Colonic mucosa (tissue), 4 donors: ENCODE measurements around the gene PTPRT. TPM values are rescaled to one million over a fixed set of nuclear protein-coding genes. Genes with fewer than 3 reads are reported as not detected.

Experiments
- DNase-seq: peaks from one replicate; pipeline ENCODE4 v3.0.0-alpha.2; 2020
- H3K27ac ChIP-seq: fragments of 200-600 bp; one replicate; pipeline ENCODE4 v1.8.0; 2021
- H3K27me3 ChIP-seq: fragments of 200-600 bp; one replicate; pipeline ENCODE4 v1.8.0; 2021
- H3K36me3 ChIP-seq: fragments of 200-600 bp; one replicate; pipeline ENCODE4 v1.8.0; 2021
- H3K4me1 ChIP-seq: fragments of 200-600 bp; one replicate; pipeline ENCODE4 v1.8.0; 2021; ENCODE audit warnings: mild to moderate bottlenecking
- H3K4me3 ChIP-seq: fragments of 200-600 bp; one replicate; pipeline ENCODE4 v1.8.0; 2021
- H3K9ac ChIP-seq, 2 donors: one replicate each; pipeline ENCODE4 v1.7.0; 2013; ENCODE audit warnings: control low read depth in 2 of 2, low read depth in 2 of 2, low read length in 2 of 2
- H3K9me3 ChIP-seq: fragments of 200-600 bp; one replicate; pipeline ENCODE4 v1.8.0; 2021
- intact Hi-C: fragments of 100-400 bp; cut with DNase I; formaldehyde crosslinking; loops from one replicate; pipeline ENCODE4 v1.14.1; 2022
- total RNA-seq, 2 donors: library from RNA; stranded (reverse); fragmentation: NEBNext Ultra II Directional in 1 of 2; extraction: Animal tissue kit (Norgen Biotek cat#: 25700) in 1 of 2; gene quantifications; one replicate each; pipeline ENCODE4 v1.2.1, GENCODE V29; 2021
- TF ChIP-seq, protein P1 (sequence below): fragments of 200-600 bp; IDR thresholded peaks from one replicate; pipeline ENCODE4 v1.8.0; 2022; ENCODE audit warnings: antibody characterized with exemption, mild to moderate bottlenecking
- donor health status: healthy.
- donor health status: DM: no; HTN: no; CAD: no.
- donor health status: DM: no; HTN: no; CAD: no.

PTPRT gene
- total RNA-seq, 2 donors from 2014 or later, result 0.11 to 0.12 TPM

DNA sequence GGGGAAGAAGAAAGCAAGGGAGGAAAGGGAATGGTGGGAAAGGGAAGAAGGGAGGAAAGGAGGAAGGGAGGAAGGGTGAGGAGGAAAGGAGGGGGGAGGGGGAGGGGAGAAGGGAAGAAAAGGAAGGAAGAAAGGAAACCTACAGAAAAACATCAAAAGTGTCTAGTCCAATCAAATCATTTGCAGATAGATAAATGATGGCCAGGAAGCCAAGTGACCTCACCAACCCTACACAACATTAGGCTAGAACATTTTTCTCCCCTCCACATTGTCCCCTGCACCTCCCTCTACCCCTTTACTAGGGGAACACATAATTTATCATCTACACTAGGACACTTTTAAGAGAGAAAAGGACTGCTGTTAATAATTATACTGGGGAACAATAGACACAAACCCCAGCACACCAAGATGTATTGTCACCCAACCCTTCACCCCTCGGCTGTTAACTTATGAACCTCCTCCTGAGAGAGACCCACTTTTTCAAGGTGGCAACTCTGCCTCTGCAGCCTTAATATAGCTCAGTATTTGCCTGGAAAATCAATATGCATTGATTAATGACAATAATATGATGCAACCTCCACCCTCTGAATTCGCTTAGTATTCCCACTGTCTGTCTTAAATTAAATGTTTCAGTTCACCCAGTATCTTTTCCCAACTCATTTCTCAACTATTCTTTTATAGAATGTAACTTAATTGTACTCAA lies 231.2 kb downstream of the PTPRT start:
- Histone ChIP-seq H3K9ac (no peak overlapping the region), H3K9me3 (no peaks in the 10 kb centered on the region), H3K27ac (no peak overlapping the region), H3K27me3 (no peaks in the 10 kb centered on the region), H3K36me3 (no peaks in the 10 kb centered on the region), H3K4me3 (no peak overlapping the region), H3K4me1 (no peaks in the 10 kb centered on the region)
- TF ChIP-seq, protein P1, sequence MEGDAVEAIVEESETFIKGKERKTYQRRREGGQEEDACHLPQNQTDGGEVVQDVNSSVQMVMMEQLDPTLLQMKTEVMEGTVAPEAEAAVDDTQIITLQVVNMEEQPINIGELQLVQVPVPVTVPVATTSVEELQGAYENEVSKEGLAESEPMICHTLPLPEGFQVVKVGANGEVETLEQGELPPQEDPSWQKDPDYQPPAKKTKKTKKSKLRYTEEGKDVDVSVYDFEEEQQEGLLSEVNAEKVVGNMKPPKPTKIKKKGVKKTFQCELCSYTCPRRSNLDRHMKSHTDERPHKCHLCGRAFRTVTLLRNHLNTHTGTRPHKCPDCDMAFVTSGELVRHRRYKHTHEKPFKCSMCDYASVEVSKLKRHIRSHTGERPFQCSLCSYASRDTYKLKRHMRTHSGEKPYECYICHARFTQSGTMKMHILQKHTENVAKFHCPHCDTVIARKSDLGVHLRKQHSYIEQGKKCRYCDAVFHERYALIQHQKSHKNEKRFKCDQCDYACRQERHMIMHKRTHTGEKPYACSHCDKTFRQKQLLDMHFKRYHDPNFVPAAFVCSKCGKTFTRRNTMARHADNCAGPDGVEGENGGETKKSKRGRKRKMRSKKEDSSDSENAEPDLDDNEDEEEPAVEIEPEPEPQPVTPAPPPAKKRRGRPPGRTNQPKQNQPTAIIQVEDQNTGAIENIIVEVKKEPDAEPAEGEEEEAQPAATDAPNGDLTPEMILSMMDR, result no peak
- intact Hi-C loops, result no loop called here
- DNase-seq, result no peak

DNA sequence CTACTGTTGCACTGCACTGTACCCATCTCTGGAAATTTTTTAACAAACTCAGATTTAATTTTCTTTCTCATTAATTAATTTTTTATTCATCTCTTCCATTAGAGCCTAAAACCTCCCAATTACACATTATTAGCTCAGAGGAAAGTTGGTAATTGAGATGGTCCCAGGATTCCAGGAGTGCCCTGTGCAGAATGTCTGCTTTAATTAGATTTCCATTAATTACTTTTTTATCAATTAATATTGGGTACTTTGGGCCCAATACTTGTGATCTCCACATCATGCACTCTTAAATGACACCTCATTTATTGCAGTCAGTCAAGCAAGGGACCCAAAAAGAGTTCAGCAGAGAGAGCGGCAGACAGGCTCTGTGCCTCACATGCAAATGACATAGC lies 232.0 kb downstream of the PTPRT start:
- Histone ChIP-seq H3K4me1 (no peaks in the 10 kb centered on the region), H3K36me3 (no peaks in the 10 kb centered on the region), H3K4me3 (no peak overlapping the region), H3K9ac (no peak overlapping the region), H3K9me3 (no peaks in the 10 kb centered on the region), H3K27me3 (no peaks in the 10 kb centered on the region), H3K27ac (no peak overlapping the region)
- intact Hi-C loops, result no loop called here
- DNase-seq, result no peak
- TF ChIP-seq, protein P1, result no peak

DNA sequence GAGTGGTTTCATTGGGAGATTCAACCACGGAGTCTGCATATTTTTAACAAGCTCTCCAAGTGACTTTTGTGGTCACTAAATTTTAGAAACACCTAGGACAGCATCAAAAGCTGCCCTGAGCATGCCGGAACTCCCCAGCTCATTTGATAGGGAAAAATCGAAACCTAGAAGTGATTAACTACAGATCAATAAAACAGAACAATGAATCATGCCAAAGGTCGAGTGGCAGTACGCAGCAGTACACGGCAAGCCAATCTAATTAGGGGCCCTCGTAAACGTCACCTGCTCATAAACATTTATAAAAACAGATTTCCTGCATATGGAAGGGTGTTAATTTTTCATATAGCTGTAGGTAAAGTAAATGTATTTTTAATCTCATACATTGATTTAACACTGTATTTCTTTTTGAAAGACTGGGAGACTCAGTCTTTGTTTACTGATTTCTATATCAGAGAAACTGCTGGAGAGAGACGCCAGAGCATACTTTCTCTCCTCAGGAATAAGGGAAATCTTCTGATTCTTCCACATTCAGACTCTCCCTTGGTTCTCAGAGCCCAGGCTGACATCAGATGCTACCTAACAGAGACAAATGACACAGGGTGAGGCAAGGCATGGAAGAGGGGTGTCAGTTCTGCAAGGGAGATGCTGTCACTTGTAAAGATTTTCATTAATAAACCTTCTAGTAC lies 232.5 kb downstream of the PTPRT start:
- Histone ChIP-seq H3K4me3 (no peak overlapping the region), H3K9me3 (no peaks in the 10 kb centered on the region), H3K4me1 (no peaks in the 10 kb centered on the region), H3K27me3 (no peaks in the 10 kb centered on the region), H3K9ac (no peak overlapping the region), H3K27ac (no peak overlapping the region), H3K36me3 (no peaks in the 10 kb centered on the region)
- TF ChIP-seq, protein P1, result no peak
- intact Hi-C loops, result no loop called here
- no peak for DNase-seq

DNA sequence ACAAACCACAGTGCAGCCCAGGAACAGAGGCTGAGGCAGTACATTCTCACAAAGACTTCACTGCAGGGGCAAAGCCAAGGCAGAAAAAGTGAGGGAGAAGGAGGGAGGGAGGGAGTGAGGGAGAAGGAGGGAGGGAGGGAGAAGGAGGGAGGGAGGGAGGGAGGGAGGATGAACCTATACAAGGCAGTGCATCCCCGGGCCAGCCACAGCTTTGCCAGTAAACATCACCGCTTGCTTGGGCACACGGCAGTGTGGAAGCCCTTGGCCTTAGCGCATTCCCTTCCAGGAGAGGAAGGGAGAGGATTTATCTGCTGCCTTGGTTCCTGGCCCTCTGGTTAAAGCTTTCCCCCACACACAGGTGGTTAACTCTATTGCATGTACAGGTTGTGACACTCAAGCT lies 234.0 kb downstream of the PTPRT start:
- Histone ChIP-seq H3K36me3 (no peaks in the 10 kb centered on the region), H3K27me3 (no peaks in the 10 kb centered on the region), H3K4me1 (no peaks in the 10 kb centered on the region), H3K27ac (no peak overlapping the region), H3K4me3 (no peak overlapping the region), H3K9me3 (no peaks in the 10 kb centered on the region), H3K9ac (no peak overlapping the region)
- intact Hi-C loops, result no loop called here
- TF ChIP-seq, protein P1, result no peak
- no peak for DNase-seq

DNA sequence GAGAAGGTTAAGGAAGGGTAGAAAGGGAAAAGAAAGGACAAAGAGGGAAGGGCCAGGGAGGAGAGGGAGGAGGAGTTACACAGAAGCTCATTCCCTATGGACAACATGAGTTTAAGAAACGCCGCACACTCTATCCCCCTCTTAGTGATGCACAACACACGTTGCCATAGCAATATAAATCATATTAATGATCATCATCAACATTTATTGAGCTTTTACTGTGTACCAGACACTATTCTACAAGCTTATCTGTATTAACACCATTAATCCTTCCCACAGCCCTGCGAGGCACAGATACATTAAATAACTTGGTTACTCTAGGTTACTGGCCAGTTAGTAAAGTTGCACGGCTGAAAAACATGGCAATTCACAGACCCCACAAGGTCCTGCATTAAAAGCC lies 234.8 kb downstream of the PTPRT start:
- intact Hi-C loops, result no loop called here
- TF ChIP-seq, protein P1, result no peak
- H3K4me1 ChIP-seq, result no peaks in the 10 kb centered on the region

More for the DNA sequence above, 234.8 kb downstream of the PTPRT start:
- no peaks in the 10 kb centered on the region for H3K9me3 ChIP-seq
- no peaks in the 10 kb centered on the region for H3K27me3 ChIP-seq
- DNase-seq, result no peak
- H3K9ac ChIP-seq, result no peak overlapping the region
- no peaks in the 10 kb centered on the region for H3K36me3 ChIP-seq
- H3K27ac ChIP-seq, result no peak overlapping the region
- no peak overlapping the region for H3K4me3 ChIP-seq
